Neutrophil (primary cell): Measurements from ENCODE around the gene CDC14A.
"Not testable (repeated sequence)": the region's sequence is repeated elsewhere in the genome, so short reads cannot be mapped to it uniquely, and the experiment has no call there.

ENCODE experiments used
- H3K27ac ChIP-seq: fragments of 200-600 bp; sonication (generic); 2 replicates; pipeline ENCODE4 v1.5.1; 2016; ENCODE audit warnings: mild to moderate bottlenecking, moderate library complexity
- H3K27me3 ChIP-seq: fragments of 200-600 bp; sonication (generic); 2 replicates; pipeline ENCODE4 v1.6.0; 2016; ENCODE audit warnings: mild to moderate bottlenecking
- H3K36me3 ChIP-seq: fragments of 200-600 bp; sonication (generic); 2 replicates; pipeline ENCODE4 v1.5.1; 2017
- H3K4me1 ChIP-seq, 2 experiments: fragments of 200-600 bp in 1 of 2; sonication (generic) in 1 of 2; 1 replicate in 1 of 2; 2 replicates in 1 of 2; pipeline versions ENCODE4 v1.5.1 to v1.6.1; 2013 to 2016; ENCODE audit warnings: low read depth in 1 of 2, low read length in 1 of 2, mild to moderate bottlenecking in 1 of 2, moderate library complexity in 1 of 2; ENCODE audit not compliant: control insufficient read depth in 1 of 2, insufficient read depth in 1 of 2
- H3K4me3 ChIP-seq, 2 experiments: fragments of 200-600 bp in 1 of 2; sonication (generic) in 1 of 2; 1 replicate in 1 of 2; 2 replicates in 1 of 2; pipeline ENCODE4 v1.5.1; 2013 to 2016; ENCODE audit warnings: low read depth in 1 of 2, low read length in 1 of 2, mild to moderate bottlenecking in 1 of 2, moderate library complexity in 1 of 2
- H3K9me3 ChIP-seq: fragments of 200-600 bp; sonication (generic); 2 replicates; pipeline ENCODE4 v1.5.1; 2016
- CTCF ChIP-seq: fragments of 200-600 bp; sonication (generic); IDR thresholded peaks from 2 replicates; pipeline ENCODE4 v1.5.1; 2016; ENCODE audit warnings: antibody characterized with exemption

The CDC14A gene

GRCh38 chr1:100335436-100335835 is 16.9 kb upstream of the CDC14A start:
- no peak overlapping the region for H3K4me3 ChIP-seq
- H3K27me3 ChIP-seq, result no peaks in the 10 kb centered on the region
- no peak overlapping the region for H3K27ac ChIP-seq
- no peak for TF ChIP-seq CTCF
- H3K9me3 ChIP-seq, result no peaks in the 10 kb centered on the region
- no peaks in the 10 kb centered on the region for H3K36me3 ChIP-seq
- peaks cover 0 to 8% of the 10 kb centered on the region in 2 experiments for H3K4me1 ChIP-seq

- not testable (repeated sequence) for H3K27ac ChIP-seq, H3K27me3 ChIP-seq, H3K36me3 ChIP-seq, H3K4me3 ChIP-seq, H3K4me1 ChIP-seq, H3K9me3 ChIP-seq
Observed at GRCh38 chr1:100337878-100338277, 14.4 kb upstream of the CDC14A start.

- H3K4me3 ChIP-seq, H3K27ac ChIP-seq, H3K36me3 ChIP-seq, H3K27me3 ChIP-seq, H3K9me3 ChIP-seq, H3K4me1 ChIP-seq: not testable (repeated sequence)
Observed at GRCh38 chr1:100339735-100340134, 12.6 kb upstream of the CDC14A start.

- no peak for TF ChIP-seq CTCF
- H3K27me3 ChIP-seq, result no peaks in the 10 kb centered on the region
- H3K9me3 ChIP-seq, result no peaks in the 10 kb centered on the region
- no peak overlapping the region for H3K4me3 ChIP-seq
- H3K36me3 ChIP-seq, result no peaks in the 10 kb centered on the region
- no peak overlapping the region for H3K27ac ChIP-seq
- peaks cover 0 to 2% of the 10 kb centered on the region in 2 experiments for H3K4me1 ChIP-seq
Observed at GRCh38 chr1:100340494-100340893, 11.8 kb upstream of the CDC14A start.

- no peaks in the 10 kb centered on the region for H3K27me3 ChIP-seq
- TF ChIP-seq CTCF, result no peak
- H3K4me1 ChIP-seq, result no peaks in the 10 kb centered on the region
- no peak overlapping the region for H3K4me3 ChIP-seq
- H3K27ac ChIP-seq, result no peak overlapping the region
- no peaks in the 10 kb centered on the region for H3K9me3 ChIP-seq
- H3K36me3 ChIP-seq, result no peaks in the 10 kb centered on the region
Observed at GRCh38 chr1:100342348-100342747, 10.0 kb upstream of the CDC14A start.

GRCh38 chr1:100343897-100344296 is 8.4 kb upstream of the CDC14A start:
- no peaks in the 10 kb centered on the region for H3K27me3 ChIP-seq
- H3K4me3 ChIP-seq, result no peak overlapping the region
- H3K36me3 ChIP-seq, result no peaks in the 10 kb centered on the region
- no peak overlapping the region for H3K27ac ChIP-seq
- no peaks in the 10 kb centered on the region for H3K4me1 ChIP-seq
- H3K9me3 ChIP-seq, result no peaks in the 10 kb centered on the region
- no peak for TF ChIP-seq CTCF

GRCh38 chr1:100344774-100345173 is 7.5 kb upstream of the CDC14A start:
- Histone ChIP-seq H3K36me3 (no peaks in the 10 kb centered on the region), H3K27ac (no peak overlapping the region), H3K9me3 (no peaks in the 10 kb centered on the region), H3K4me1 (no peaks in the 10 kb centered on the region), H3K4me3 (no peak overlapping the region), H3K27me3 (no peaks in the 10 kb centered on the region)
- no peak for TF ChIP-seq CTCF
